GM23338 (cell line): Measurements from ENCODE around the gene NRL.

ENCODE experiments used
- CREB1 ChIP-seq: fragments of 250-450 bp; sonication (Bioruptor Pico); IDR thresholded peaks from 2 replicates; pipeline ENCODE4 v1.5.0; 2020; ENCODE audit warnings: low read depth, mild to moderate bottlenecking, moderate library complexity
- POLR2AphosphoS5 ChIP-seq: IDR thresholded peaks from 2 replicates; pipeline ENCODE4 v1.6.1; 2016; ENCODE audit warnings: antibody characterized with exemption, low read depth
- TF ChIP-seq, protein P1 (sequence below), 2 experiments: fragments of 200-600 bp in 1 of 2; sonication (generic) in 1 of 2; conservative IDR thresholded peaks; 2 replicates each; pipeline versions ENCODE4 v1.5.1 to v1.6.1; 2016 to 2017; ENCODE audit warnings: antibody characterized with exemption in 2 of 2, low read depth in 2 of 2, mild to moderate bottlenecking in 2 of 2, moderate library complexity in 1 of 2

DNA sequence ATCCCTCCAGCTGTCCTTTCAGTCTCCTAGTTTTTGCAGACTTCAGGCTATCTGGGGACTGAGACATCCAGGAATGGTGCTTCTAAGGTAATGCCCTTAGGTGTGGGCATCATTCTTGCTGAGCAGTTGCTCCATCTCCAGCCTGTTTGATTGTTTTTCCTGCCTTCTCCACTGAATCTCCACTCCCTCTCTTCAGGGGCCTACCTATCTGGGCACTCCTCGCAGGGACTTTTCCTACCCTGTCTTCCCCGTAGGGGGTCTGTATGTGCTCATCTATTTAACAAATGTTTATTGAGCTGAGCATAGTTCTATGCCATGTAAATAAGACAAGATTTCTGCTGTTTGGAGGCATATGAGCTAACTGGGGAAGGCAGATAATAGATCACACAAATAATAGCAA is 18.2 kb upstream of the NRL start:
- TF ChIP-seq, protein P1, sequence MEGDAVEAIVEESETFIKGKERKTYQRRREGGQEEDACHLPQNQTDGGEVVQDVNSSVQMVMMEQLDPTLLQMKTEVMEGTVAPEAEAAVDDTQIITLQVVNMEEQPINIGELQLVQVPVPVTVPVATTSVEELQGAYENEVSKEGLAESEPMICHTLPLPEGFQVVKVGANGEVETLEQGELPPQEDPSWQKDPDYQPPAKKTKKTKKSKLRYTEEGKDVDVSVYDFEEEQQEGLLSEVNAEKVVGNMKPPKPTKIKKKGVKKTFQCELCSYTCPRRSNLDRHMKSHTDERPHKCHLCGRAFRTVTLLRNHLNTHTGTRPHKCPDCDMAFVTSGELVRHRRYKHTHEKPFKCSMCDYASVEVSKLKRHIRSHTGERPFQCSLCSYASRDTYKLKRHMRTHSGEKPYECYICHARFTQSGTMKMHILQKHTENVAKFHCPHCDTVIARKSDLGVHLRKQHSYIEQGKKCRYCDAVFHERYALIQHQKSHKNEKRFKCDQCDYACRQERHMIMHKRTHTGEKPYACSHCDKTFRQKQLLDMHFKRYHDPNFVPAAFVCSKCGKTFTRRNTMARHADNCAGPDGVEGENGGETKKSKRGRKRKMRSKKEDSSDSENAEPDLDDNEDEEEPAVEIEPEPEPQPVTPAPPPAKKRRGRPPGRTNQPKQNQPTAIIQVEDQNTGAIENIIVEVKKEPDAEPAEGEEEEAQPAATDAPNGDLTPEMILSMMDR (conservative IDR thresholded peaks at IDR 0.05; ENCODE audit: low read depth in 2 of 2): no peak
- TF ChIP-seq POLR2AphosphoS5 (no peak), CREB1 (CRISPR knock-in tag) (no peak)
